ENCODE results near the gene BICD1. TPM values are rescaled to one million over a fixed set of nuclear protein-coding genes. Genes with fewer than 3 reads are reported as not detected.

BICD1 gene
- total and polyA plus RNA-seq, 2 donors (not counting 1 experiment from before 2014, with no cell fraction given), result 15.2 to 93.5 TPM

- no peak overlapping the region for H3K4me2 ChIP-seq (replicated peaks; ENCODE audit: low read depth, low read length, poor library complexity, severe bottlenecking)
- H4K20me1 ChIP-seq (ENCODE audit: control insufficient read depth, insufficient read depth, low read length, poor library complexity, severe bottlenecking), result no peaks in the 10 kb centered on the region
- CTCF ChIA-PET, result no interaction called here
- POLR2A ChIA-PET, result no interaction called here
- no peak overlapping the region for H3K27ac ChIP-seq (ENCODE audit: low read length in 2 of 2)
- Mint-ChIP-seq H3K9me3 (ENCODE audit: insufficient read depth) (peaks cover 3% of the 10 kb centered on the region), H3K27ac (no peak overlapping the region), H3K4me1 (peaks cover 3% of the 10 kb centered on the region), H3K27me3 (no peaks in the 10 kb centered on the region), H3K4me3 (no peak overlapping the region)
- H3K9me3 ChIP-seq (ENCODE audit: control extremely low read depth in 1 of 3, control insufficient read depth in 2 of 3, insufficient read depth in 1 of 3, low read length in 2 of 3), result no peaks in the 10 kb centered on the region
- peak overlapping the region; percentile 2 for H2AFZ ChIP-seq (ENCODE audit: insufficient read depth, low read depth, low read length, poor library complexity, severe bottlenecking)
- no peak overlapping the region for H3K4me3 ChIP-seq (ENCODE audit: control extremely low read depth in 1 of 5, extremely low read depth in 1 of 5, insufficient read depth in 1 of 5, low read depth in 2 of 5, low read length in 4 of 5)
- no peak overlapping the region for H3K9ac ChIP-seq (ENCODE audit: low read length)
- DNase-seq (no peak), ATAC-seq (ENCODE audit: low read depth) (no peak)
- H3K27me3 ChIP-seq (replicated peaks in 1 of 4; ENCODE audit: control extremely low read depth in 1 of 4, control insufficient read depth in 3 of 4, insufficient read depth in 4 of 4, low read length in 3 of 4), result no peaks in the 10 kb centered on the region
- no peaks in the 10 kb centered on the region for H3K4me1 ChIP-seq (ENCODE audit: control insufficient read depth in 2 of 2, insufficient read depth in 2 of 2, low read length in 2 of 2)
- WGBS (ENCODE audit: insufficient coverage), result 96% methylated on average over 6 of the region's 9 CpGs
- H3K79me2 ChIP-seq (ENCODE audit: control insufficient read depth, insufficient read depth, low read length), result no peaks in the 10 kb centered on the region
- intact Hi-C loops (cut with micrococcal nuclease), result no loop called here
- no peaks in the 10 kb centered on the region for H3K36me3 ChIP-seq (replicated peaks in 1 of 2; ENCODE audit: control extremely low read depth in 1 of 2, control insufficient read depth in 1 of 2, extremely low read depth in 1 of 2, insufficient read depth in 2 of 2, low read length in 1 of 2)
- no peak for TF ChIP-seq EZH2 (IDR thresholded peaks at IDR 0.05; ENCODE audit: borderline replicate concordance, insufficient read depth, low read depth, low read length, poor library complexity, severe bottlenecking)
- no peak for TF ChIP-seq CTCF (IDR thresholded peaks at IDR 0.05)
Observed at GRCh38 chr12:32084017-32084688, 22.5 kb upstream of the BICD1 start.

GRCh38 chr12:32084753-32085152, 21.9 kb upstream of the BICD1 start:
- Histone ChIP-seq H3K4me3 (ENCODE audit: control extremely low read depth in 1 of 5, extremely low read depth in 1 of 5, insufficient read depth in 1 of 5, low read depth in 2 of 5, low read length in 4 of 5) (no peak overlapping the region), H3K36me3 (replicated peaks in 1 of 2; ENCODE audit: control extremely low read depth in 1 of 2, control insufficient read depth in 1 of 2, extremely low read depth in 1 of 2, insufficient read depth in 2 of 2, low read length in 1 of 2) (no peaks in the 10 kb centered on the region), H3K9ac (ENCODE audit: low read length) (no peak overlapping the region), H3K27ac (ENCODE audit: low read length in 2 of 2) (no peak overlapping the region), H3K27me3 (replicated peaks in 1 of 4; ENCODE audit: control extremely low read depth in 1 of 4, control insufficient read depth in 3 of 4, insufficient read depth in 4 of 4, low read length in 3 of 4) (no peaks in the 10 kb centered on the region), H2AFZ (ENCODE audit: insufficient read depth, low read depth, low read length, poor library complexity, severe bottlenecking) (no peak overlapping the region), H4K20me1 (ENCODE audit: control insufficient read depth, insufficient read depth, low read length, poor library complexity, severe bottlenecking) (no peaks in the 10 kb centered on the region), H3K4me2 (replicated peaks; ENCODE audit: low read depth, low read length, poor library complexity, severe bottlenecking) (no peak overlapping the region), H3K9me3 (ENCODE audit: control extremely low read depth in 1 of 3, control insufficient read depth in 2 of 3, insufficient read depth in 1 of 3, low read length in 2 of 3) (no peaks in the 10 kb centered on the region), H3K79me2 (ENCODE audit: control insufficient read depth, insufficient read depth, low read length) (no peaks in the 10 kb centered on the region), H3K4me1 (ENCODE audit: control insufficient read depth in 2 of 2, insufficient read depth in 2 of 2, low read length in 2 of 2) (no peaks in the 10 kb centered on the region)
- Mint-ChIP-seq H3K27ac (no peak overlapping the region), H3K27me3 (no peaks in the 10 kb centered on the region), H3K4me1 (peaks cover 3% of the 10 kb centered on the region), H3K4me3 (no peak overlapping the region), H3K9me3 (ENCODE audit: insufficient read depth) (peaks cover 3% of the 10 kb centered on the region)
- WGBS (ENCODE audit: insufficient coverage), result 100% methylated on average over 1 of the region's 3 CpGs
- CTCF ChIA-PET, result interaction anchor here (0.6 kb wide), 1 partner anchor 623 kb away, joined by 4 read pairs; no protein-coding TSS in a partner anchor
- POLR2A ChIA-PET, result no interaction called here
- ATAC-seq (ENCODE audit: low read depth) (no peak), DNase-seq (no peak)
- intact Hi-C loops (cut with micrococcal nuclease), result no loop called here
- no peak for TF ChIP-seq EZH2 (IDR thresholded peaks at IDR 0.05; ENCODE audit: borderline replicate concordance, insufficient read depth, low read depth, low read length, poor library complexity, severe bottlenecking)
- TF ChIP-seq CTCF (IDR thresholded peaks at IDR 0.05), result no peak
